Activated T-cell treated with anti-CD3 and anti-CD28 coated beads, Interleukin-2, amount 50 U/mL, for 4 hours (primary cell): ENCODE results near the gene SPNS1. TPM values are rescaled to one million over a fixed set of nuclear protein-coding genes. Genes with fewer than 3 reads are reported as not detected.
A peak's percentile ranks its signal among the peaks of the same experiment; 100 is the strongest.
"Not testable (repeated sequence)": the region's sequence is repeated elsewhere in the genome, so short reads cannot be mapped to it uniquely, and the experiment has no call there.

Source experiments
- ATAC-seq, 2 donors: fragments of 200-7000 bp; cut with Tn5 transposase; one replicate each; pipeline ENCODE4 v1.10.0; 2021
- DNase-seq: peaks from one replicate; pipeline ENCODE4 v3.0.0-alpha.2; 2020
- H3K27me3 Mint-ChIP-seq: one replicate; pipeline ENCODE4 v1.8.0; 2021; ENCODE audit warnings: low read depth, mixed read lengths
- H3K36me3 Mint-ChIP-seq: one replicate; pipeline ENCODE4 v1.8.0; 2022; ENCODE audit warnings: mixed read lengths; ENCODE audit not compliant: insufficient read depth
- H3K4me1 Mint-ChIP-seq: one replicate; pipeline ENCODE4 v1.8.0; 2021; ENCODE audit warnings: low read depth, mixed read lengths
- H3K4me3 Mint-ChIP-seq: one replicate; pipeline ENCODE4 v1.8.0; 2021; ENCODE audit warnings: mild to moderate bottlenecking, moderate library complexity, mixed read lengths
- H3K9me3 Mint-ChIP-seq: one replicate; pipeline ENCODE4 v1.8.0; 2021; ENCODE audit warnings: mixed read lengths
- total RNA-seq, 3 donors: library from RNA; stranded (reverse); gene quantifications; one replicate each; pipeline ENCODE4 v1.2.1, GENCODE V29; 2021

Gene SPNS1
- total RNA-seq, 3 donors from 2014 or later: 33.5 to 42.7 (median 36.5) TPM

- peaks cover 29% of the 10 kb centered on the region for H3K36me3 Mint-ChIP-seq
- peak; percentile 68 for DNase-seq
- peaks cover 49% of the 10 kb centered on the region for H3K4me1 Mint-ChIP-seq
- ATAC-seq: peak; percentile 86 to 88
- no peaks in the 10 kb centered on the region for H3K27me3 Mint-ChIP-seq
- peaks cover 7% of the 10 kb centered on the region for H3K9me3 Mint-ChIP-seq
- H3K4me3 Mint-ChIP-seq: peak overlapping the region; percentile 75
These were observed 15.9 kb downstream of the SPNS1 start for GRCh38 chr16:28990375-28991040.

DNA sequence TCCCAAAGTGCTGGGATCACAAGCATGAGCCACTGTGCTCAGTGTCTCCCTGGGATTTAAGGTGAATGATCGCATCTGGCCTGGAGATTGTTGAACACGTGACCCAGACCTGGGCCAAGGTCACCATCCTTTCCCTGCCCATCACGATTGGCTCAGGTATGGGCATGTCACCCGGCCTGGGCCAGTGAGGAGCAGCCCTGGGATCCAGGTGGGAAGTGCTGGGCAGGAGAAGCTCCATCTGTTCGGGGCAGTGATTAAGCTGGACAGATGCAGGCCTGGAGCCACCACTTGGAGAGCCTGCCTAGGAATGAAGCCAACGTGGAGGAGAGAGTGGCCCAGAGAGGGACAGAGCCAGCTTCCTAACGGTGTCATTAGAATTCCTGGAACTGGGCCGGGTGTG, 17.1 kb downstream of the SPNS1 start:
- H3K36me3 Mint-ChIP-seq: peaks cover 28% of the 10 kb centered on the region
- peaks cover 49% of the 10 kb centered on the region for H3K4me1 Mint-ChIP-seq
- no peak overlapping the region for H3K4me3 Mint-ChIP-seq
- H3K27me3 Mint-ChIP-seq: no peaks in the 10 kb centered on the region
- H3K9me3 Mint-ChIP-seq: peaks cover 7% of the 10 kb centered on the region
- DNase-seq (no peak), ATAC-seq (no peak)

DNA sequence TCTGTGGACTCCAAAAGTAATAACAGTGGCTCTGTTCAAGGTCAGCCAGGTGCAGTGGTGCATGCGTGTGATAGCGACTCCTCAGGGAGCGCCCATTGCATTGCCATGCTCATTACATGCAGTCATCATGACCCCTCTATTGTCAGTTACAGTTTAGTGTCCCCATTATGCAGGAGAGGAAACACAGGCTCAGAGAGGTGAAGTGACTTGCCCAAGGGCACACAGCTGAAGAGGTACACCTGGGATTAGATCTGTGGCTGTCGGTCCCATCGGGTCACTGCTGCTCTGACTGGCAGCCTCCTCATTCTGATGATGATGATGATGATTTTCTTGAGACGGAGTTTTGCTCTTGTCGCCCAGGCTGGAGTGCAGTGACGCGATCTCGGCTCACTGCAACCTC, 17.9 kb downstream of the SPNS1 start:
- peaks cover under 1% of the 10 kb centered on the region for H3K9me3 Mint-ChIP-seq
- ATAC-seq (no peak), DNase-seq (no peak)
- H3K4me3 Mint-ChIP-seq: no peak overlapping the region
- peaks cover 45% of the 10 kb centered on the region for H3K4me1 Mint-ChIP-seq
- H3K27me3 Mint-ChIP-seq: no peaks in the 10 kb centered on the region
- H3K36me3 Mint-ChIP-seq: peaks cover 20% of the 10 kb centered on the region

- Mint-ChIP-seq H3K36me3 (no peaks in the 10 kb centered on the region), H3K4me1 (peaks cover 10% of the 10 kb centered on the region), H3K4me3 (no peak overlapping the region), H3K27me3 (no peaks in the 10 kb centered on the region), H3K9me3 (no peaks in the 10 kb centered on the region)
- no peak for ATAC-seq
- no peak for DNase-seq
These were observed 24.3 kb downstream of the SPNS1 start for GRCh38 chr16:28998837-28999236.

GRCh38 chr16:28999577-28999976, 25.0 kb downstream of the SPNS1 start:
- Mint-ChIP-seq H3K4me3 (no peak overlapping the region), H3K27me3 (no peaks in the 10 kb centered on the region), H3K36me3 (no peaks in the 10 kb centered on the region), H3K9me3 (no peaks in the 10 kb centered on the region), H3K4me1 (peaks cover 9% of the 10 kb centered on the region)
- ATAC-seq (no peak), DNase-seq (no peak)

- DNase-seq (no peak), ATAC-seq (no peak)
- Mint-ChIP-seq H3K9me3 (no peaks in the 10 kb centered on the region), H3K36me3 (no peaks in the 10 kb centered on the region), H3K4me3 (no peak overlapping the region), H3K4me1 (peaks cover 12% of the 10 kb centered on the region), H3K27me3 (no peaks in the 10 kb centered on the region)
These were observed 25.4 kb downstream of the SPNS1 start for GRCh38 chr16:29000019-29000418.

- DNase-seq, H3K9me3 Mint-ChIP-seq, H3K36me3 Mint-ChIP-seq, H3K27me3 Mint-ChIP-seq, ATAC-seq: not testable (repeated sequence)
- Mint-ChIP-seq H3K4me3 (peak overlapping the region; percentile 30), H3K4me1 (peaks cover 34% of the 10 kb centered on the region)
These were observed 30.0 kb downstream of the SPNS1 start for GRCh38 chr16:29004496-29005139.

DNA sequence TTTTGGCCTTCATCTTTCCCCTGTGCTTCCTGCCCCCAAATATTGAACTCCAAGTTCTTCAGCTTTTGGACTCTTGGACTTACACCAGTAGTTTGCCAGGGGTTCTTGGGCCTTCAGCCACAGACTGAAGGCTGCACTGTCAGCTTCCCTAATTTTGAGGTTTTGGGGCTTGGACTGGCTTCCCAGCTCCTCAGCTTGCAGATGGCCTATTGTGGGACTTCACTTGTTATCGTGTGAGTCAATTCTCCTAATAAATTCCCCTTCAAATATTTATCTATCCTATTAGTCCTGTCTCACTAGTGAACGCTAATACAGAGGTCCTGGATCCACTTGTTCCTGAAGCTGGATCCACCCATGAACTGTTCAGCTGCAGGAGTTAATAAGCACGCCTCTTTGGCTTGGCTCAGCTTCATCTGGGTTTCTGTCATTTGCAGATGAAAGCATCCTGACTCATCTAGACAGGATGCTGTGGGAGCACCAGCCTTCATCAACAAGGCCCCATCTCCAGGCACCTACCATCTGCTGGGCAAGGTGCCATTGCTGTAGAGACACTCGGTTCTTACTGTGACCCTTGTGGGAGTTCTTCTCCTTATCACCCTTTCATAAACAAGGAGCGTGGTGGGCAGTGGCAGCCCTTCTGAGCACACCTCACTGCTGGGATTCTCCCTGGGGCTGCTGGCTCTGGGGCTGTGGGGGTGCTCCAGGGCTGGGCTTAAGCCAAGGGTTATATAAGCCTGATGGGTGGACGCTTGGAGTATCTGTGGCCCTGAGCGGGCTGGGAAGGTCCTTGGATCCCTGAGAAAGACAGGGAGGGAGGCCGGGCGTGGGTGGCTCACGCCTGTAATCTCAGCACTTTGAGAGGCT, 33.4 kb downstream of the SPNS1 start:
- Mint-ChIP-seq H3K27me3 (no peaks in the 10 kb centered on the region), H3K9me3 (peaks cover 2% of the 10 kb centered on the region), H3K4me3 (peak overlapping the region; percentile 58), H3K36me3 (no peaks in the 10 kb centered on the region), H3K4me1 (peaks cover 54% of the 10 kb centered on the region)
- ATAC-seq (peak; percentile 93), DNase-seq (peak; percentile 68)

DNA sequence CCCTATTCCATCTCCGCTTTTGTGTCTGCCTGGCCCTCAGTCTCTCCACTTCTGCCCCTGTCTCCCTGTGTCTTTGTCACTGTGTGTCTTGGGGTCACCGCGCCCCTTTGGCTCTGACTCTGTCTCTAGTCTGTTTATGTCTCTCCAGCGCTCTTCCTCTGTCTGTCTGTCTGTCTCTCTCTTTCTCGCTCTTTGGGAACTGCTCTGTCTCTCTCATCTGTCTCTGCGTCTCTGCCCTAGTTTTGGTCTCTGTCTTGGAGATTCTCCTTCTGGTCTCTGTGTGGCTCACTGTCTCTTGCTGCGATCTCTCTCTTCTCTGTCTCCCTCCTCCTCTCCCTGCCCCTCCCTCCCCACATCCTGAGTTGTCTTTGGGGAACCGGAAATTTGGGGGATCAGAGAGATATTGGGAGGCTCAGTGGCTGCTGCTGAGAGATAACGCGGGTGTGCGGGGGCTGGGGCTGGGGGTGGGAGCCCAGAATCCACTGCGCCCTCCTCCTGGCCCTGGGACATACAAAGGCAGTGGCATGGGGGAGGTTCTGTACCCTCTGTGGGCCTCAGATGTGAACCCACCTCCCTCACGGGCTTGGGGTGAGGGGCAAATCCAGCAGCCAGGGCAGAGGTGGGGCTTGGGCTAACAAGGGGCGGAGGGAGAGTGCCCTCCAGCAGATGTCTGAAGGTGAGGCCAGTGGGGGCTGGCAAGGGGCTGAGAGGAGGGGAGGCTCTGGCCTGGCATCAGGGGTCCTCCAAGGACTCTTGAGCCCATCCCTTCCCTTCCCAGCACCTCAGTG, 34.7 kb downstream of the SPNS1 start:
- ATAC-seq (no peak), DNase-seq (no peak)
- Mint-ChIP-seq H3K9me3 (peaks cover 2% of the 10 kb centered on the region), H3K4me3 (peak overlapping the region; percentile 62), H3K4me1 (peaks cover 66% of the 10 kb centered on the region), H3K27me3 (no peaks in the 10 kb centered on the region), H3K36me3 (no peaks in the 10 kb centered on the region)

- no peaks in the 10 kb centered on the region for H3K36me3 Mint-ChIP-seq
- no peak for ATAC-seq
- no peaks in the 10 kb centered on the region for H3K27me3 Mint-ChIP-seq
- DNase-seq: no peak
- no peak overlapping the region for H3K4me3 Mint-ChIP-seq
- H3K4me1 Mint-ChIP-seq: peaks cover 70% of the 10 kb centered on the region
- H3K9me3 Mint-ChIP-seq: peaks cover 2% of the 10 kb centered on the region
These were observed 35.2 kb downstream of the SPNS1 start for GRCh38 chr16:29009838-29010166.

GRCh38 chr16:29011112-29011511, 36.5 kb downstream of the SPNS1 start:
- Mint-ChIP-seq H3K36me3 (no peaks in the 10 kb centered on the region), H3K9me3 (peaks cover 2% of the 10 kb centered on the region), H3K27me3 (no peaks in the 10 kb centered on the region), H3K4me3 (no peak overlapping the region), H3K4me1 (peaks cover 65% of the 10 kb centered on the region)
- no peak for DNase-seq
- ATAC-seq: no peak

- Mint-ChIP-seq H3K36me3 (no peaks in the 10 kb centered on the region), H3K27me3 (no peaks in the 10 kb centered on the region), H3K4me1 (peaks cover 64% of the 10 kb centered on the region), H3K9me3 (peaks cover 2% of the 10 kb centered on the region), H3K4me3 (no peak overlapping the region)
- DNase-seq (no peak), ATAC-seq (no peak)
These were observed 37.3 kb downstream of the SPNS1 start for GRCh38 chr16:29011851-29012250.

DNA sequence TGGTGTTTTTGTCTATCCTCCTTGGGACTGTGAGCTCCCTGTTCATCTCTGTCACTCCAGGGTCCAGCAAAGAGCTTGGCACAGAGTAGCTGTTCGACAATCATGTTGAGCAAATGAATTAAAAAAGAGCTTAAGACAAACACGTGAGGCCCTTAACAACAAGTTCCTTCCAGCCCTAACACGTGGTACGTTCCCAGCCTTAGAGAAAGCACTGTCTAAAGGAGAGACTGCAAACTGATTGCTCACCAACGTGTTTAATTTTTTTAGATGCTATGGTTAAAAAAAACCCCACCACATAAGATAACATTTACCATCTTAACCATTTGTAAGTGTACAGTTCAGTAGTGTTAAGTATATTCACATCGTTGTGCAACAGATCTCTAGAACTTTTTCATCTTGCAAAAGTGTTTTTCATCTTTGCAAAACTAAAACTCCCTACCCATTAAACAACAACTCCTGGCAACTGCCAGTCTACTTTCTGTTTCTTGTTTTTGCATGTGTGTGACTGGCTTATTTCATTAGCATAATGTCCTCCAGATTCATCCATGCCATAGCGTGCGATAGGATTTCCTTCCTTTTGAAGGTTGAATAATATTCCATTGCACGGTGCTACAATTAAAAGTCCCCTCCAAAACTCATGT, 38.5 kb downstream of the SPNS1 start:
- Mint-ChIP-seq H3K4me3 (peak overlapping the region; percentile 16), H3K36me3 (no peaks in the 10 kb centered on the region), H3K9me3 (peaks cover under 1% of the 10 kb centered on the region), H3K27me3 (no peaks in the 10 kb centered on the region), H3K4me1 (peaks cover 55% of the 10 kb centered on the region)
- no peak for DNase-seq
- peak; percentile 67 to 73 for ATAC-seq
